ENCODE results near the gene BNIP2.
A peak's percentile ranks its signal among the peaks of the same experiment; 100 is the strongest.

BNIP2 gene

DNA sequence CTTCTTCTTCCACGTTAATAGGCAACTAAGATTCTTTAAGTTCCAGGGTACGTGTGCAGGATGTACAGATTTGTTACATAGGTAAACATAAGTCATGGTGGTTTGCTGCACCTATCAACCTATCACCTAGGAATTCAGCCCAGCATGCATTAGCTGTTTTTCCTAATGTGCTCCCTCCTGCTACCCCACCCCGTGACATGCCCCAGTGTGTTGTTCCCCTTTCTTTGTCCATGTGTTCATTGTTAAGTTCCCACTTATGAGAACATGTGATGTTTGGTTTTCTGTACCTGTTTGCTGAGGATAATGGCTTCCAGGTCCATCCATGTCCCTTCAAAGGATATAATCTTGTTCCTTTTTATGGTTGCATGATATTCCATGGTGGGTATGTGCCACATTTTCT lies 52.9 kb downstream of the BNIP2 start:
- DNase-seq (ENCODE audit: low read depth, low spot score), result no peak

GRCh38 chr15:59632714-59633113 lies 56.4 kb downstream of the BNIP2 start:
- no peak for DNase-seq (ENCODE audit: low read depth, low spot score)

GRCh38 chr15:59622289-59622688 lies 66.8 kb downstream of the BNIP2 start:
- peak; percentile 12 for DNase-seq (ENCODE audit: low read depth, low spot score)

- DNase-seq (ENCODE audit: low read depth, low spot score), result no peak
These were observed 70.7 kb downstream of the BNIP2 start for GRCh38 chr15:59618406-59618805.

GRCh38 chr15:59616379-59616778 lies 72.7 kb downstream of the BNIP2 start:
- DNase-seq (ENCODE audit: low read depth, low spot score), result no peak

DNA sequence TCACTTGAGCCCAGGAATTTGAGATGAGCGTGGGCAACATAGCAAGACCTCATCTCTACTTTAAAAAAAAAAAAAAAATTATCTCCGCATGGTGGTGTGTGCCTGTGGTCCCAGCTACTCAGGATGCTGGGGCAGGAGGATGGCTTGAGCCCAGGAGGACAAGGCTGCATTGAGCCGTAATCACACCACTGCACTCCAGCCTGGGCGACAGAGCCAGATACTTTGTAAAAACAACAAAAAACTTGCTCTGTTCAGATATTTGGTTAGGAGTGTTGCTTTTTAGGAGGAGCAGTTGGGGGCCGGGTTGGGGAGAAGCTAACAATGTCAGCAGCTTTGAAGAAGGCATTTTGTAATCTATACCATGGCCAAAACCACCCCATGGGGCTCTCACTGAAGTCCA lies 73.5 kb downstream of the BNIP2 start:
- DNase-seq (ENCODE audit: low read depth, low spot score), result no peak

DNA sequence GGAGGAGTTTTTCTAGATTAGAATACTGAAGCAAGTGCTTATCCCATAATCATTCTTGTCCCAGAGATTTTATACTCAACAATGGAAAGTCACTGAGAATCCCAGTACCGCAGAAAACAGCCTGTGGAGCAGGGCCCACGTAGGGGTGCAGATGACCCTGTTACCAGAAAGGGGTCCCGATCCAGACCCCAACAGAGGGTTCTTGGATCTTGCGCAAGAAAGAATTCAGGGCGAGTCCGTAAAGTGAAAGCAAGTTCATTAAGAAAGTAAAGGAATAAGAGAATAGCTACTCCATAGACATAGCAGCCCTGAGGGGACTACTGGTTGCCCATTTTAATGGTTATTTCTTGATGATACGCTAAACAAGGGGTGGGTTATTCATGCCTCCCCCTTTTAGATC lies 75.0 kb downstream of the BNIP2 start:
- no peak for DNase-seq (ENCODE audit: low read depth, low spot score)

- no peak for DNase-seq (ENCODE audit: low read depth, low spot score)
These were observed 77.6 kb downstream of the BNIP2 start, which contains the start of gene GCNT3 for GRCh38 chr15:59611276-59612260. TSS of gene GCNT3 (plus strand) at chr15:59611783. CDS start at chr15:59618239, 6,456 bp downstream.

- DNase-seq (ENCODE audit: low read depth, low spot score), result no peak
These were observed 79.1 kb downstream of the BNIP2 start for GRCh38 chr15:59609730-59610712.
